ENCODE measurements around the gene FOXO3. TPM values are rescaled to one million over a fixed set of nuclear protein-coding genes. Genes with fewer than 3 reads are reported as not detected.
A peak's percentile ranks its signal among the peaks of the same experiment; 100 is the strongest.

FOXO3 gene
- total and polyA plus RNA-seq, 2 of the 13 experiments (the other 11 are each of a cell fraction or from before 2014, with no cell fraction given) = 16.0 to 22.5 TPM

- TF ChIP-seq ZNF775 (CRISPR knock-in tag; IDR thresholded peaks at IDR 0.05; ENCODE audit: borderline replicate concordance) = no peak
- no peak for TF ChIP-seq CREB3 (CRISPR knock-in tag; IDR thresholded peaks at IDR 0.05)
- no peak for TF ChIP-seq EZH2 (conservative IDR thresholded peaks at IDR 0.05; ENCODE audit: low read depth, low read length)
- TF ChIP-seq ZBTB4 (CRISPR knock-in tag; IDR thresholded peaks at IDR 0.05; ENCODE audit: borderline replicate concordance) = no peak
- no peak for TF ChIP-seq ZFX (CRISPR knock-in tag; IDR thresholded peaks at IDR 0.05; ENCODE audit: low read depth)
- TF ChIP-seq ZNF687 (CRISPR knock-in tag; IDR thresholded peaks at IDR 0.05) = no peak
- no peak for TF ChIP-seq ZNF501 (CRISPR knock-in tag; IDR thresholded peaks at IDR 0.05)
- no peak for TF ChIP-seq NFIC (IDR thresholded peaks at IDR 0.05; ENCODE audit: low read length)
- peak in 1 of 2 experiments; percentile 20; a peak in 1 of 4 replicates for TF ChIP-seq KLF16 (CRISPR knock-in tag; IDR thresholded peaks at IDR 0.05)
- TF ChIP-seq ZNF460 (CRISPR knock-in tag; IDR thresholded peaks at IDR 0.05; ENCODE audit: borderline replicate concordance) = no peak
- TF ChIP-seq HMG20B (CRISPR knock-in tag; conservative IDR thresholded peaks at IDR 0.05) = no peak
- no peak for TF ChIP-seq ZNF318 (CRISPR knock-in tag; IDR thresholded peaks at IDR 0.05)
- no peak for TF ChIP-seq ZNF354B (CRISPR knock-in tag; IDR thresholded peaks at IDR 0.05)
Measured at GRCh38 chr6:108728826-108729225, 168.1 kb downstream of the FOXO3 start (continued).
